ENCODE results near the gene RAB11FIP3. TPM values are rescaled to one million over a fixed set of nuclear protein-coding genes. Genes with fewer than 3 reads are reported as not detected.

RAB11FIP3 gene
- total RNA-seq, 2 experiments from 2014 or later: 16.9 to 17.4 TPM

DNA sequence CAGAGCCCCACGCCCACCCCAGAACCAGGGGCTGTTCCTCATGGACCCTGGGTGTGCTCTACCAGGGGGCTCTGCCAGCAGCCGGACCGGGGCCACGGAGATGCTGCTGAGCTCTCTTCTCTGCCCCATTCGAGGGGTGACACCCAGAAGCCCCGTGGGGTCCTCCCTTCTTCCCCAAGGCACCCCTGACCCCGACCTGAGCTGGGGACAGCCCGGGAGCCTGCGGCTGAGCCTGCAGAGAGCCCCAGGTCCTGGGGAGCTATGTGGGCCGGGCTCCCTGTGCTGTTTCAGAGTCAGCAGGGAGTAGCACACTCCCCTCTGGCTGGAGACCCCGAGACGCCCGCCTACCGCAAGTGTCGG is 133.6 kb downstream of the RAB11FIP3 start:
- Mint-ChIP-seq H3K36me3 (no peaks in the 10 kb centered on the region), H3K9me3 (no peaks in the 10 kb centered on the region), H3K4me1 (no peaks in the 10 kb centered on the region), H3K4me3 (no peak overlapping the region), H3K27ac (no peak overlapping the region), H3K27me3 (peaks cover 14% of the 10 kb centered on the region)
- no peak for DNase-seq

DNA sequence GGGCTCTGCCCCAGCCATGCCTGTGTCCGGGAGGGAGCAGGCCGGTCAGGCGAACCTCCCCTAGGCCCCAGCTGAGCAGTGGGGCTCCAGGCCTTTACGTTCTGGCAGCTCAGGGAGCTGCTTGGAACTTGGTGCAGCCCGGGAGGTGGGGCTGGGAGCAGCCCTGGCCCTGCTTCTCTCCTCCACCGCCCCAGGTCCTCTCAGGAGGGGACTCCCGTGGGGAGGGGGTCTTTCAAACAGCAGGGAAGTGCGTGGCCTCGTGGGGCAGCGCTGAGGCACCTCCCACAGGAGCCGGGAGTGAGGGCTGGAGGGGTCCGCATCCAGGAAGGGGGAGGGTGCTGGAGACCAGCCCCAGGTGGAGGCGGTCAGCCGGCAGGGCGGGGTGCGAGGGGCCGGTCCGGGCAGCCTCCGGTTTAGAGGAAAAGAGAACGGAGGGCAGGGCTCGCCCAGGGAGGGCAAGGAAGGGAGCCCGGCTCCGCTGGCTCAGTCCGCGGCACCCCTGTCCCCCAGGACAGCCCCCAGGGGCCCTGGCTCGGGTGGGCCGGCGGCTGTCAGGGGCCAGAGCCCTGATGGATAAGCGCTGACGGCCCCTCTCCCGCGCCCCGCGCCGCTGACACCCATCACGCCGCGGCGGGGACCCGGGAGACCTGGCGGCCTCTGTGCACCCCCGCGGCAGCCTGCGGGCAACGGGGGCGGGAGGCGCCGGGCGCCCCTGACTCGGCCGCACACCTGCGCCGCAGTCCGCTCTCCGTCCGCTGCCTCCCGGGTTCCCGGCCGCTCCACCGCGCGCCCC is 134.2 kb downstream of the RAB11FIP3 start:
- Mint-ChIP-seq H3K36me3 (no peaks in the 10 kb centered on the region), H3K9me3 (no peaks in the 10 kb centered on the region), H3K4me3 (no peak overlapping the region), H3K4me1 (no peaks in the 10 kb centered on the region), H3K27ac (no peak overlapping the region), H3K27me3 (peaks cover 14% of the 10 kb centered on the region)
- no peak for DNase-seq

GRCh38 chr16:560204-560700 is 134.8 kb downstream of the RAB11FIP3 start, which contains the start of gene PRR35:
Gene PRR35, plus strand, starts transcription at chr16:560394. Its CDS starts 2,901 bp downstream, at chr16:563295.
- no peak for DNase-seq
- H3K4me1 Mint-ChIP-seq: no peaks in the 10 kb centered on the region
- no peak within 1 kb of the TSS for H3K4me3 Mint-ChIP-seq
- H3K9me3 Mint-ChIP-seq: no peaks in the 10 kb centered on the region
- H3K36me3 Mint-ChIP-seq: no peaks in the 10 kb centered on the region
- no peak within 1 kb of the TSS for H3K27ac Mint-ChIP-seq
- H3K27me3 Mint-ChIP-seq: peaks cover 14% of the 10 kb centered on the region

- DNase-seq: no peak
- Mint-ChIP-seq H3K27ac (no peak overlapping the region), H3K9me3 (no peaks in the 10 kb centered on the region), H3K27me3 (peaks cover 14% of the 10 kb centered on the region), H3K36me3 (no peaks in the 10 kb centered on the region), H3K4me3 (no peak overlapping the region), H3K4me1 (no peaks in the 10 kb centered on the region)
Observed at GRCh38 chr16:560701-561412, 135.4 kb downstream of the RAB11FIP3 start.

DNA sequence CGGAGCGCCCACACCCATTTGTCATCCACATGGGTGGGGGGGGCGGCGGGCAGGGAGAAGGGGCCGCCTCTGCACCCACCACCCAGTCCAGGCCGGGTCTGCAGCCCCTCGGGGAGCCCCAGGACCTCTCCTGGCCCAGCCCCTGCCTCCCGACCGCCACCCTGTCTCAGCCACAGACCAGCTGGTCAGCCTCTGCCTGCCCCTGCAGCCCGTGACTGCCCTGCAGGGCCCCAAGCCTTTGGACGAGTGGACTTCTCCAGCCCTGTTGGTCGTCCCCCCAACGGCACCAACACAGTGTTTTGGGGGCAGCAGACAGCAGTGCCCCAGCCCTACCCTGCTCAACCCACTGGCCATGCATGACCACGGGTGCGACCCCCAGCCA is 136.0 kb downstream of the RAB11FIP3 start:
- DNase-seq: no peak
- Mint-ChIP-seq H3K36me3 (no peaks in the 10 kb centered on the region), H3K27ac (no peak overlapping the region), H3K4me1 (peaks cover under 1% of the 10 kb centered on the region), H3K9me3 (no peaks in the 10 kb centered on the region), H3K27me3 (peaks cover 14% of the 10 kb centered on the region), H3K4me3 (no peak overlapping the region)

- H3K9me3 Mint-ChIP-seq: no peaks in the 10 kb centered on the region
- peaks cover 9% of the 10 kb centered on the region for H3K4me1 Mint-ChIP-seq
- H3K4me3 Mint-ChIP-seq: no peak overlapping the region
- no peaks in the 10 kb centered on the region for H3K36me3 Mint-ChIP-seq
- no peak for DNase-seq
- H3K27ac Mint-ChIP-seq: no peak overlapping the region
- peaks cover 14% of the 10 kb centered on the region for H3K27me3 Mint-ChIP-seq
Observed at GRCh38 chr16:561957-562938, 136.8 kb downstream of the RAB11FIP3 start.

- no peaks in the 10 kb centered on the region for H3K36me3 Mint-ChIP-seq
- no peak for DNase-seq
- peaks cover 9% of the 10 kb centered on the region for H3K4me1 Mint-ChIP-seq
- H3K9me3 Mint-ChIP-seq: no peaks in the 10 kb centered on the region
- H3K27me3 Mint-ChIP-seq: peaks cover 14% of the 10 kb centered on the region
- no peak overlapping the region for H3K4me3 Mint-ChIP-seq
- no peak overlapping the region for H3K27ac Mint-ChIP-seq
Observed at GRCh38 chr16:563072-563644, 137.7 kb downstream of the RAB11FIP3 start.

DNA sequence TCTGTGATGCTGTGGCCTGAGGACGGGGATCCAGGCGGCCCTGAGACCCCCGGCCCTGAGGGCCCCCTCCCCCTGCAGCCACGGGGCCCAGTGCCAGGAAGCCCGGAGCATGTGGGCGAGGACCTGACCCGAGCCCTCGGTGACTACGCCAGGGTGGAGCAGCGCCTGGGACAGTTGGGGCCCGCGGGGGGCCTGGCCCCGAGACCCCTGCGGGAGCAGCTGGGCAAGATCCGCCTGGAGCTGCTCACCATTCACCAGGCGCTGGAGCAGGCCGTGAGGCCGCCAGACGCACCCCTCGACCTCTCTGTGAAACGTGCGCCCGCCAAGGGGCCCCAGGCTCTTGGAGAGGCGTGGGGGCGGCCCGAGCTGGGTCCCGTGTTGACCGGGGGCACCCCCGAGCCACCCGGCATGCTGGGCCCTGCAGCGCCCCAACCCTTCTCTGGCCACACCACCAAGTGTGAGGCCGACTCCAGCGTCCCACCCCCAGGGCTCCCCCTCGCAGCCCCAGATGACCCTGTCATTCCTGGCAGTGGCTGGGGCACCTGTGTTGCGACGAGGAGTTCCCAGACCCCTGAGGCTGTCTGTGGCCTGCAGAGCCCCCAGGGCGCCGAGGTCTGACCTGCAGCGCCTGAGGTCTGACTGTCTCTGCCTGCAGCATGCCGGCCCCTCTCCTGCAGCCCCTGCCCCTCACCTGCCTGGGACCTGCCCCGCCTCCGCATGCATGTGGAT is 139.4 kb downstream of the RAB11FIP3 start:
- H3K4me1 Mint-ChIP-seq: peaks cover 15% of the 10 kb centered on the region

DNA sequence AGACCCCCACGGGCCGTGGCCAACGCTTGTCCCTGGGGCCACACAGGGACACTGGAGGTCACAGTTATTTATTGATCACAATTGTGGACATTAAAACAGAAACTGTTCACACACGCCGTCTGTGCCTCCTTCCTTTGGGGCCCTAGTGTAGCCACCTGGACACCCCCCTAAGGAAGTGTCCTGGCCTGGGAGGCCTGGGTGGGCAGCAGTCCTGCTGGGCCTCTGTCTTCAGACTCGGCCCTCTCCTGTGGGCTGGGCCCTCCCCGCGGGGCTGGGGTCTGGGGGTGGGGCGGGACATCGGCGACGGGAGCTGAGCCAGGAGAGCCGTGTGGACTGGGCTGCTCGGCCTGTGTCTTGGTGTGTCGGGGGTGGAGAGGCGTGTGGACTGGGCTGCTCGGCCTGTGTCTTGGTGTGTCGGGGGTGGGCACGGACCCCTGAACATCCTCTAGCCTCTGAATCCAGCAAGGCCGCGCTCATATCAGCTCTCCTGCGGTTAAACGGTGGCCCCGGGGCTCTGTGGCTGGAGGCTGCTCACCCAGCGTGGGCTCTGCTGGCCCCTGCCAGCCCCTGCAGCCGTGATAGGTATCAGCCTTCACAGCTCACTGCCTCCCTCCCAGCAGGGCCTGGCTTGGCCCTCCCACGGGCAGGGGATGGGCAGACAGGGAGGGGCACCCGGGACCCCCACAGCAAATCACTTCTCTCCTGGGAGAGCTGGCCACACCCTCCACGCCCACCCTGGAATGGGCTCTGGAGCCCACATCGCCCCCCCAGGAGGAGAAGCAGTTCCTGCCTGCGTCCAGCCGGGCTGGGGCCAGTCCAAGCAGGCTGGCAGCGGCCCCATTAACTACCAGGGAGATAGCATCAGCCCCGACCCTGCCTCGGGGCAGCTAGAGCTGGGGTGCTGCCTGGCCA is 140.2 kb downstream of the RAB11FIP3 start:
- no peak overlapping the region for H3K4me3 Mint-ChIP-seq
- no peaks in the 10 kb centered on the region for H3K36me3 Mint-ChIP-seq
- H3K4me1 Mint-ChIP-seq: peaks cover 15% of the 10 kb centered on the region
- no peak overlapping the region for H3K27ac Mint-ChIP-seq
- peaks cover 6% of the 10 kb centered on the region for H3K27me3 Mint-ChIP-seq
- DNase-seq: no peak
- no peaks in the 10 kb centered on the region for H3K9me3 Mint-ChIP-seq

More for the DNA sequence above, 139.4 kb downstream of the RAB11FIP3 start:
- Mint-ChIP-seq H3K27ac (no peak overlapping the region), H3K4me3 (no peak overlapping the region), H3K36me3 (no peaks in the 10 kb centered on the region), H3K27me3 (peaks cover 6% of the 10 kb centered on the region), H3K9me3 (no peaks in the 10 kb centered on the region)
- no peak for DNase-seq

DNA sequence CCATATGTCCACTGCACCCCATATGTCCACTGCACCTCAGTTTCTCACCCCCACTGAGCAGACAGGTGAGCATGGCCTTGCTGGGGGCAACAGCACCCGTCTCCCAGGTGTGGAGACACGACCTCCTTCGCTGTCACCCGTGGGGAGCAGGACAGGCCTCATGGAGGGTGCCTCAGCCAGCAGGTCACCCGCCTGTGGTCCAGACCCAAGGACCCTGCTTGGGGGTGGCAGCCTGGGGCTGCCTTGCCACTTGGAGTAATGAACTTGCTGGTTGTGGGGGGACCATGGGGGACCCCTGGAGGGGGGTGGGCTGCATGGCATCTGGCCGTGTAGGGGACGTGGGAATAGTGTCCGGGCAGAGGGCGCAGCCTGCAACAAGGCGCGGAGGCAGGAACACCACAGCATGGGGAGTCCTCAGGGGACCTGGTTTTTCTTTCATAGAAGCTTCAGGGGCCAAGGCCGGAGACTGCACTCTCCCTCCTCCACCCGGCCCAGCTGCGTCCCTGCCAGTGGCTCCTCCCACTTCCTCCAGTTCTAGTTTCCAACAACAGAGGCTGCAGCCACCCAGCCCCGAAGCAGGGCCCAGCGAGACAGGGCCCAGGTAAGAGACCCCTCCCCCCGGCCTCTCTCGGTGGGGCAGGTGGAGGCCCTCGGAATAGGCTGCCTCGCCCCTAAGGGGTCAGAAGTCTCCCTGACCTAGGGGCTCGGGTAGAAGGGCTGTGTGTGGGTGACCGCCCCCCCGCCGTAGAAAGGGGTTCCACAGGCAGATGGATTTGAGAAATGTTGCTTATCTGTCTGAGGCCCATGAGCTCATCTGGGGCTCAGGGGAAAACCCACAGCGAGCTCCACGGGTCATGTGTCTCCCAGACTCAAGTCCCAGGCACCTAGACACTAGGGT is 141.3 kb downstream of the RAB11FIP3 start, which contains the start of gene NHLRC4:
TSS of gene NHLRC4 (plus strand) at position 531 of the 898 bp plus-strand sequence. CDS start 1,043 bp downstream, outside the sequence.
- peak within 1 kb of the TSS; percentile 29 for H3K4me3 Mint-ChIP-seq
- H3K36me3 Mint-ChIP-seq: no peaks in the 10 kb centered on the region
- H3K4me1 Mint-ChIP-seq: peaks cover 21% of the 10 kb centered on the region
- no peaks in the 10 kb centered on the region for H3K9me3 Mint-ChIP-seq
- H3K27ac Mint-ChIP-seq: peak within 1 kb of the TSS; percentile 77
- peak; percentile 67 for DNase-seq
- peaks cover 6% of the 10 kb centered on the region for H3K27me3 Mint-ChIP-seq

DNA sequence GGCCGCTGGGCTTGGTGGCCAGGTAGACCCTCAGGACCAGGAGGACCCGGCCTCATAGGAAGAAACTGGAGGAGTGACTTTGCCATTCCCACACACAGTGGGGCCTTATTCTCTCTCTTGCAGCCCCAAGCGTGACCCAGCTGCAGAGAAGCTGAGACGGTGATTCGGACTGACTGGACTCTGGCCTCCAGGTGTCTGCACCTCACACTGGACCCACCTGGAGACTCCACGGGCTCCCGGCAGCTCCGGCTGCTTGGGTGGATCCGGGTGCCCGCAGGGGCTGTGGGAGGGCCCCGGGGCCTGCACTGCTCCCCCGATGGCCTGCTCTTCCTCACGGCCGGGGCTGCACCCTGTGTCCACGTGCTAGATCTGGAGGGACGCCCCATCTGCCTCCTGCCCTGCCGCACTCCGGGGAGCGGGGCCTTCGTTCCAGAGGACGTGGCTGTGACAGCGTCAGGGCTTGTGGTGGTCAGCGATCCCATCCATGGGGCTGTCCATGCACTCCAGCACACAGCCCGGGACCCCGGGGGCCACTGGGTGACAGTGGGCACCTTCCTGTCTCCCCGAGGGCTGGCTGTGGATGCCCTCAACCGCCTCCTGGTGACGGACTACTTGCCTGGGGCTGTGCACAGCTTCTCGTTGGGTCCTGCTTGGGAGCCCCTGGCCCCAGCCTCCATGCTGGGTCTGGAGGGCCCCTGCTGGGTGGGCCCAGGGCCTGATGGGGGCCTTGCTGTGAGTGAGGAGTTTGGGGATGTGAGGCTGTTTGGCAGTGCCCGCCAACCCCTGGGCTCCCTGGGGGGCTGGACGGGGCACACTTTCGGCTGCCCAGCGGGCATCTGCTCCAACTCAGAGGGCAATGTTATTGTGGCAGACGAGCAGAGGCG is 142.2 kb downstream of the RAB11FIP3 start:
- no peaks in the 10 kb centered on the region for H3K9me3 Mint-ChIP-seq

More for the DNA sequence above, 142.2 kb downstream of the RAB11FIP3 start:
- Mint-ChIP-seq H3K27me3 (peaks cover 1% of the 10 kb centered on the region), H3K4me3 (peak overlapping the region; percentile 29), H3K27ac (peak overlapping the region; percentile 77), H3K36me3 (no peaks in the 10 kb centered on the region), H3K4me1 (peaks cover 21% of the 10 kb centered on the region)
- no peak for DNase-seq
